Duodenal mucosa (tissue), 2 donors: ENCODE measurements around the gene ZAP70.

Experiments
- H3K27ac ChIP-seq: one replicate; pipeline ENCODE4 v1.7.0; 2013; ENCODE audit warnings: low read depth, low read length
- H3K27me3 ChIP-seq, 2 donors: one replicate each; pipeline ENCODE4 v1.7.0; 2013; ENCODE audit warnings: low read length in 2 of 2, control low read depth in 1 of 2; ENCODE audit not compliant: insufficient read depth in 2 of 2, control insufficient read depth in 1 of 2
- H3K36me3 ChIP-seq, 2 donors: one replicate each; pipeline ENCODE4 v1.7.0; 2013; ENCODE audit warnings: low read length in 2 of 2, control low read depth in 1 of 2; ENCODE audit not compliant: insufficient read depth in 2 of 2, control insufficient read depth in 1 of 2
- H3K4me1 ChIP-seq, 2 donors: one replicate each; pipeline ENCODE4 v1.7.0; 2013; ENCODE audit warnings: low read length in 2 of 2, control low read depth in 1 of 2; ENCODE audit not compliant: insufficient read depth in 2 of 2, control insufficient read depth in 1 of 2
- H3K4me3 ChIP-seq, 2 donors: one replicate each; pipeline ENCODE4 v1.7.0; 2013; ENCODE audit warnings: low read length in 2 of 2, low read depth in 1 of 2
- H3K9ac ChIP-seq, 2 donors: one replicate each; pipeline ENCODE4 v1.7.0; 2013; ENCODE audit warnings: low read length in 2 of 2, low read depth in 1 of 2
- H3K9me3 ChIP-seq, 2 donors: one replicate each; pipeline ENCODE4 v1.7.0; 2013; ENCODE audit warnings: low read length in 2 of 2, control low read depth in 1 of 2; ENCODE audit not compliant: control insufficient read depth in 1 of 2

The ZAP70 gene

DNA sequence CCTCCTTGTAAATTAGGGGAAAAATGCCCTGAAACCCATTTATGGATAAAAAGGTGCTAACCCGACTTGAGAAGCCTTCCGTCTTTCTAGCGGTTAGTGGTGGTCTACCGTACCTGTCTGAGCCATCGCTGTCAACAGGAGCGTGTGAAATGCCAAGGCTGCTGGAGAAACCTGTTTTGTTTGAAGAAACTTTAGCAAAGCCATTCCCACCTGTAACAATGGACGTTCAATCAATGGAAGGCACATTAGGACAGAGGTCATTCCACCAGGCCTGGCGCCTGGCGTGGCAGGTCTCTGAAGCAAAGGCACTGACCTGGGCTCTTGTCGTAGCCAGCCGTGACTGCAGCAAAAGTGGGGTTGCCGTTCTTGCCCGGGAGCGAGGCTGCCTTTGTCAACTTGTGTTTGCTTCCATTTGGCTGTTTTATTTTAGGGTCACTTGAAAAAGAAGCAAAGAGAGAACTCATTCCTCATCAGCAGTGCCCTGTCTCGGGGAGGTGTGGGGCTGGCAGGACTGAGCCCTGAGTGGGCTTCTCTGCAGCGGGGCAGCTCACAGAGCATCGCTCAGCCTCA is 47.2 kb downstream of the ZAP70 start:
- H3K9ac ChIP-seq = no peak overlapping the region
- no peaks in the 10 kb centered on the region for H3K9me3 ChIP-seq
- no peak overlapping the region for H3K4me3 ChIP-seq
- no peak overlapping the region for H3K27ac ChIP-seq
- peaks cover 0 to 3% of the 10 kb centered on the region in 2 donors for H3K4me1 ChIP-seq
- H3K27me3 ChIP-seq = no peaks in the 10 kb centered on the region
- peaks cover 73 to 92% of the 10 kb centered on the region in 2 donors for H3K36me3 ChIP-seq

DNA sequence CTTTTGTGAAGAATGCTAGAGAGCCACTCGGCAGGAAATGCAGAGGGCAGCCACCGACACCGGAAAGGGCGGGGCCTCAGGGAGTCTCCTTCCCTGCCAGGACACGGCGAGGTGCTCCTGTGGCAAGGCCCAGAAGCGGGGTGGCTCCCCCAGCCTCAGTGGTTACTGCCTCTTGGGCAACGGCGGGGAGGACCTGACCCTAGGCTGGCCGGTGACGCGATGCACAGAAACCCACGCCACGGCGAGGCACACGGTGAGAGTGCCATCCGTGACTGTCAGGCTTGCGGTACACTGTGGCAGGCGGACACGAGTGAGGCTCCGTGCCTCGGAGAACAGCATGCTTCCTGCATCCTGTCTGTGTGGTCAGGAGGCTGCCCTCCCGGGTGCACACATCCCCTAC is 47.8 kb downstream of the ZAP70 start:
- H3K27me3 ChIP-seq = no peaks in the 10 kb centered on the region
- peaks cover 0 to 3% of the 10 kb centered on the region in 2 donors for H3K4me1 ChIP-seq
- H3K9me3 ChIP-seq = no peaks in the 10 kb centered on the region
- peaks cover 73 to 92% of the 10 kb centered on the region in 2 donors for H3K36me3 ChIP-seq
- H3K27ac ChIP-seq = no peak overlapping the region
- H3K4me3 ChIP-seq = no peak overlapping the region
- H3K9ac ChIP-seq = no peak overlapping the region

DNA sequence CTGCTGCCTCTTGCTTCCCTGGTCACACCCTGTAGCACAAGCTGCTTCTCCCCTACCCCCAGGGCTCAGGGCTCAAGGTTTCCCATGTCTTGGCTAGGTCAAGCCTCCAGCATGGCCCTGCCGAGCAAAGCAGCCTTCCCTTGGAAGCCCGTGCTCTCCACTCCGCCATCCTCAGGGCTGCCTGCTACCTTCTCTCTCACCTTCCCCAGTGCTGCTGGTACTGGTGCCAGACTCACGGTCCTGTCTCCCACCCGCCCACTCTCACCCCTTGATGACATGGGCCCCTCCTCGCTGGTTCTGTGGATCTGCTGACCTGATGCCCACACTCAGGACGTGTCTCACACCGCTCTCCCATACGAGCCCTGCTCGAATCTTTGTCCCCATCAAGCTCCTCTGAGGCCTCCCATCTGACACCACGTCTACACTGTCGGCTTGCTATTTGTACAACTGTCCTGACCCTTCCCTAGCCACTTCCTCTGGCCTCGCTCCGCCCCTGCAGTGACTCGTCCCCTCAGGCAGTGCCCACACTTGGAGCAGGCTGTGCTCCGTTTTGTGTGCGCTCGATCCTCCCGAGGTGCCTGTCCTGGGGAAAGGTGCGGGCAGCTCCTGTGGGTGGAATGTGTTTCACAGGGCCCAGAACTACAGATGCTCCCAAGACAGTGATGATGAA is 49.9 kb downstream of the ZAP70 start:
- H3K36me3 ChIP-seq = peaks cover 63 to 80% of the 10 kb centered on the region in 2 donors
- no peaks in the 10 kb centered on the region for H3K27me3 ChIP-seq

DNA sequence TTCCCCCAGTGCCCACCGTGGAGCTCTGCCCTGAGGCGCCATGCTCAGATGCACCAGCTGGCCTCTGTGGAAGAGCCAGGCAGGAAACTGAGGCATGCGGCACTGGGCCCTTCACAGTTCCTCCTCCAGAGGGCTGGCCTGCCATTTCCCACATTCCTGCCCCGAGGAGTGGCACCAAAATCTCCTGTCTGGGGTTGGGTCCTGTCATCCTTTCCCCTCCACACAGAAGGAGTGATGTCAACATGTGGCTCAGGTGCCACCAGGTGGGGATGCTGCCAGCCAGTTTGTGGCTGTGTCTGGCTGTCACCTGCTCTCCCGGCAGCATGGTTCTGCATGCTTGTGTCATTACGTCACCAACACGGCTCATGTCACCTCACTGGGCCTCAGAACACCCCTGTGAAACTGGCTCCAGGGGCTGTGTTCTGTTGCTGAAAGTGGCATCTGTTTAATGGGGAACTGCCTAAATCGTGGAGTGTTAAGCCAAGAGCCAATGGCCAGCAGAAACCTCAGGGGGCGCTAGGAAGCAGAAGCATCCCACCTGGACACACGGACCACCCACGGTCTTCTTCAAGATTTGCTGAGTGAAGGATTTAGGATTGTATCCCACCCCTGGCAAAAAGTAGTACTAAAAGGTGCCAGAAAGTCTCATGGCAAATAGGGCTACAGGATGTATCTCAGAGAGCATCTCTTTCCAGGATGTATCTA is 51.3 kb downstream of the ZAP70 start:
- Histone ChIP-seq H3K27me3 (no peaks in the 10 kb centered on the region), H3K27ac (no peak overlapping the region), H3K9me3 (no peaks in the 10 kb centered on the region), H3K4me3 (no peak overlapping the region), H3K9ac (no peak overlapping the region), H3K4me1 (peaks cover 0 to 3% of the 10 kb centered on the region in 2 donors), H3K36me3 (peaks cover 50 to 72% of the 10 kb centered on the region in 2 donors)

More for the DNA sequence above, 49.9 kb downstream of the ZAP70 start:
- Histone ChIP-seq H3K4me1 (peaks cover 0 to 3% of the 10 kb centered on the region in 2 donors), H3K9ac (no peak overlapping the region), H3K9me3 (no peaks in the 10 kb centered on the region), H3K4me3 (no peak overlapping the region), H3K27ac (no peak overlapping the region)

DNA sequence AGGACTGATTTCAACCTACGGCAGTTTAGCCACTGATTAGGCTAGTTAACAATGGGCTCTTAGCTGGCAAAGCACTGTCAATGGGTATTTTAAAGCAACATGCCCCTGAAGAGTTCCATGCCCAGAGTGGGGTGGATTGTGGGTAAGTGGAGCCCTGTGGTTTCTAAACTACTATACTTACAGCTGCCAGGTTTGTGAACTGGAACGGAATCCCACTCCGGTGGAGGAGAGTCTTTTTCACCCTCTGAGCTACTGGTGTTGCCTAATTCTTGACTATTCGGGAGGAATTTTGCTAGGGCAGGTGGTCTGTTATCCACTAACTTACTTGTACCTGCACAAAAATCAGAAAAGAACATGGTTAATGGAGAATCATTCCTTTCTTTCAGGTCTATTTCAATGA is 52.6 kb downstream of the ZAP70 start:
- H3K27ac ChIP-seq = no peak overlapping the region
- peaks cover 42 to 65% of the 10 kb centered on the region in 2 donors for H3K36me3 ChIP-seq
- no peaks in the 10 kb centered on the region for H3K9me3 ChIP-seq
- H3K27me3 ChIP-seq = no peaks in the 10 kb centered on the region
- no peaks in the 10 kb centered on the region for H3K4me1 ChIP-seq
- H3K4me3 ChIP-seq = no peak overlapping the region
- no peak overlapping the region for H3K9ac ChIP-seq

- H3K36me3 ChIP-seq = peaks cover 41 to 58% of the 10 kb centered on the region in 2 donors
- no peak overlapping the region for H3K4me3 ChIP-seq
- no peaks in the 10 kb centered on the region for H3K9me3 ChIP-seq
- H3K9ac ChIP-seq = no peak overlapping the region
- H3K27ac ChIP-seq = no peak overlapping the region
- no peaks in the 10 kb centered on the region for H3K4me1 ChIP-seq
- no peaks in the 10 kb centered on the region for H3K27me3 ChIP-seq
These were observed 53.2 kb downstream of the ZAP70 start for GRCh38 chr2:97766567-97766966.

GRCh38 chr2:97769308-97769707 is 55.9 kb downstream of the ZAP70 start:
- H3K27ac ChIP-seq = no peak overlapping the region
- H3K9me3 ChIP-seq = no peaks in the 10 kb centered on the region
- H3K27me3 ChIP-seq = no peaks in the 10 kb centered on the region
- no peak overlapping the region for H3K4me3 ChIP-seq
- H3K4me1 ChIP-seq = no peaks in the 10 kb centered on the region
- peaks cover 44 to 48% of the 10 kb centered on the region in 2 donors for H3K36me3 ChIP-seq
- no peak overlapping the region for H3K9ac ChIP-seq

DNA sequence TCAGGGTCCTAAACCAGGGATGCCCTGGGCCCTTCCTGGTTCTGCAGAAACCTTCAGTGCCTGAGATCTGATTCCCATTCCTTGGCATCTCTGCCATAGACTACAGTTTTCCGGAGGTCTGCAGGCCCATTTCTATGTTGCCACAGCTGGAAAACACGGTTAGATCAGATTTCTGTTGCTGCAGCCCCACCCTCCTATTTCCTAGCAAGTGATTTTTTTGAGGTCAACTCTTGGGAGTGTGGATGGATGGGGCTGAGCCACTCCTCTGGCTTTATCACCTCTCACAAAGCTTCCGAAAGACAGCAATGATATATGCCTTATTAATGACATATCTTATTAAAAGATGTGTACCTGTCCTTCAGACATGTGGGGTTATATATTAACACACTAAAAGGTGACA is 56.3 kb downstream of the ZAP70 start:
- Histone ChIP-seq H3K9ac (no peak overlapping the region), H3K27ac (no peak overlapping the region), H3K4me3 (no peak overlapping the region), H3K27me3 (no peaks in the 10 kb centered on the region), H3K36me3 (peaks cover 42 to 47% of the 10 kb centered on the region in 2 donors), H3K4me1 (no peaks in the 10 kb centered on the region), H3K9me3 (no peaks in the 10 kb centered on the region)

GRCh38 chr2:97770445-97770844 is 57.1 kb downstream of the ZAP70 start:
- Histone ChIP-seq H3K9me3 (no peaks in the 10 kb centered on the region), H3K27ac (no peak overlapping the region), H3K36me3 (peaks cover 39 to 46% of the 10 kb centered on the region in 2 donors), H3K4me1 (no peaks in the 10 kb centered on the region), H3K9ac (no peak overlapping the region), H3K4me3 (no peak overlapping the region), H3K27me3 (no peaks in the 10 kb centered on the region)

- H3K36me3 ChIP-seq = peaks cover 33 to 39% of the 10 kb centered on the region in 2 donors
- no peaks in the 10 kb centered on the region for H3K9me3 ChIP-seq
- no peaks in the 10 kb centered on the region for H3K27me3 ChIP-seq
- H3K27ac ChIP-seq = no peak overlapping the region
- H3K4me1 ChIP-seq = no peaks in the 10 kb centered on the region
- H3K4me3 ChIP-seq = no peak overlapping the region
- no peak overlapping the region for H3K9ac ChIP-seq
These were observed 61.0 kb downstream of the ZAP70 start for GRCh38 chr2:97774425-97774824.
